A673 (cell line): Measurements from ENCODE around the gene ITGA11.

Experiments
- EZH2 ChIP-seq: fragments of 200-600 bp; sonication (generic); IDR thresholded peaks from 2 replicates; pipeline ENCODE4 v1.6.1; 2017; ENCODE audit warnings: borderline replicate concordance, low read depth, mild to moderate bottlenecking, mixed read lengths, antibody characterized with exemption, low read length; ENCODE audit not compliant: poor library complexity, severe bottlenecking
- TF ChIP-seq, protein P1 (sequence below): fragments of 300-800, 200-600 bp; sonication (generic); conservative IDR thresholded peaks from 2 replicates; pipeline ENCODE4 v1.5.1; 2017; ENCODE audit warnings: low read depth, mild to moderate bottlenecking, antibody characterized with exemption, low read length, moderate library complexity, mixed read lengths

GRCh38 chr15:68335655-68336054, 96.3 kb downstream of the ITGA11 start:
- TF ChIP-seq, protein P1, sequence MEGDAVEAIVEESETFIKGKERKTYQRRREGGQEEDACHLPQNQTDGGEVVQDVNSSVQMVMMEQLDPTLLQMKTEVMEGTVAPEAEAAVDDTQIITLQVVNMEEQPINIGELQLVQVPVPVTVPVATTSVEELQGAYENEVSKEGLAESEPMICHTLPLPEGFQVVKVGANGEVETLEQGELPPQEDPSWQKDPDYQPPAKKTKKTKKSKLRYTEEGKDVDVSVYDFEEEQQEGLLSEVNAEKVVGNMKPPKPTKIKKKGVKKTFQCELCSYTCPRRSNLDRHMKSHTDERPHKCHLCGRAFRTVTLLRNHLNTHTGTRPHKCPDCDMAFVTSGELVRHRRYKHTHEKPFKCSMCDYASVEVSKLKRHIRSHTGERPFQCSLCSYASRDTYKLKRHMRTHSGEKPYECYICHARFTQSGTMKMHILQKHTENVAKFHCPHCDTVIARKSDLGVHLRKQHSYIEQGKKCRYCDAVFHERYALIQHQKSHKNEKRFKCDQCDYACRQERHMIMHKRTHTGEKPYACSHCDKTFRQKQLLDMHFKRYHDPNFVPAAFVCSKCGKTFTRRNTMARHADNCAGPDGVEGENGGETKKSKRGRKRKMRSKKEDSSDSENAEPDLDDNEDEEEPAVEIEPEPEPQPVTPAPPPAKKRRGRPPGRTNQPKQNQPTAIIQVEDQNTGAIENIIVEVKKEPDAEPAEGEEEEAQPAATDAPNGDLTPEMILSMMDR, result no peak
- no peak for TF ChIP-seq EZH2
